Fibroblast of pulmonary artery (primary cell): ENCODE data around the gene KDM2B.

Experiments
- DNase-seq: peaks from one replicate; pipeline ENCODE4 v3.0.0-alpha.2; 2010; ENCODE audit warnings: low read depth
- H3K4me3 ChIP-seq: replicated peaks from 2 replicates; pipeline ENCODE4 v1.5.1; 2011; ENCODE audit warnings: low read depth, mild to moderate bottlenecking, control low read depth, low read length, moderate library complexity
- CTCF ChIP-seq: IDR thresholded peaks from 2 replicates; pipeline ENCODE4 v1.5.1; 2011; ENCODE audit warnings: mild to moderate bottlenecking, control low read depth, low read length, inconsistent platforms; ENCODE audit errors: missing control alignments

The KDM2B gene

GRCh38 chr12:121538699-121539061 is 42.1 kb downstream of the KDM2B start:
- no peak for DNase-seq
- no peak overlapping the region for H3K4me3 ChIP-seq
- TF ChIP-seq CTCF = no peak

- TF ChIP-seq CTCF = no peak
- DNase-seq = no peak
- H3K4me3 ChIP-seq = peak overlapping the region; percentile 49
Measured at GRCh38 chr12:121537814-121538698, 42.8 kb downstream of the KDM2B start.

DNA sequence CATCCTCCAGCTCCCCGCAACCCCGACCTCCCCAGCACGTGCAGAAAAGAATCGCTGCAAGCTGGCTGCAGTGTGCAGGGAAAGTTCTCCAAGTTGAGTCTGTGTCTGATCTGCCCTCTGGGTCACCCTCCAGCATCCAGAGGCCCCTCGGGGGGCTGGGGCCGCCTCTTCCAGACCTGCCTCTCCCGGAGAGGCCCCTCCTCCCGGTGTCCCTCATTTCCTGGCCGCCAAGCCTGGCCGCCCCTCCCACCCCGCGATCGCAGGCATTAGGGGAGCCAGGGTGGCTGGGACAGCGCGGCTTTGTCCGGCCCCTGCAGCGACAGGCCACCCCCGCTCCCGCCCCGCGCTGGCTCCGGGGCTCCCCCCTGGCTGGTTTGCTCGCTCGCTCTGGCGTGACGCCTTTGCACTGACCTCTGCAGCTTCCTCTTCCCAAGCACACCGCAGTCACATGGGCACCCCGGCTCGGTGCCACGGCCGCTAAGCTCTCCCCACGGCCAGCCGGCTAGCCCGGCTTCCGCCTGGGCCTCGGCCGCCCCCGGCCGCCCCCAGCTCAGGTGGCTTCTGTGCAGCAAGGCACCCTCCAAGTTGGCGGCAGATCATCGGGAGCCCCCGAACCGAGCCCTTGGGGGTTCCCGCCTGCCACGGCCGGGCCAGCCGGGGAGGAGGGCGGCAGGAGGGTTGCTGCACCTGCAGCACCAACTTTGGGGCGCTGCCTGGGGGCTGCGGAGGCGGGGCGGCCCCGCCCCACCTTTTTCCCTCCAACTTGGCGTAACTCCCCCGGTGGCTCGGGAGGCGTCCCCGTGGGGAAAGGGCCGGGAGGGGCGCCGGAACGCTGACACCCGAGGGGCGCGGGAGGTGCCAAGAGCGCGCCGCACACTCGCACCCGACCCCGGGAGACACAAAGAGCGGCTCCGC is 43.7 kb downstream of the KDM2B start:
- H3K4me3 ChIP-seq = peak overlapping the region; percentile 49
- DNase-seq = peak; percentile 76
- no peak for TF ChIP-seq CTCF

DNA sequence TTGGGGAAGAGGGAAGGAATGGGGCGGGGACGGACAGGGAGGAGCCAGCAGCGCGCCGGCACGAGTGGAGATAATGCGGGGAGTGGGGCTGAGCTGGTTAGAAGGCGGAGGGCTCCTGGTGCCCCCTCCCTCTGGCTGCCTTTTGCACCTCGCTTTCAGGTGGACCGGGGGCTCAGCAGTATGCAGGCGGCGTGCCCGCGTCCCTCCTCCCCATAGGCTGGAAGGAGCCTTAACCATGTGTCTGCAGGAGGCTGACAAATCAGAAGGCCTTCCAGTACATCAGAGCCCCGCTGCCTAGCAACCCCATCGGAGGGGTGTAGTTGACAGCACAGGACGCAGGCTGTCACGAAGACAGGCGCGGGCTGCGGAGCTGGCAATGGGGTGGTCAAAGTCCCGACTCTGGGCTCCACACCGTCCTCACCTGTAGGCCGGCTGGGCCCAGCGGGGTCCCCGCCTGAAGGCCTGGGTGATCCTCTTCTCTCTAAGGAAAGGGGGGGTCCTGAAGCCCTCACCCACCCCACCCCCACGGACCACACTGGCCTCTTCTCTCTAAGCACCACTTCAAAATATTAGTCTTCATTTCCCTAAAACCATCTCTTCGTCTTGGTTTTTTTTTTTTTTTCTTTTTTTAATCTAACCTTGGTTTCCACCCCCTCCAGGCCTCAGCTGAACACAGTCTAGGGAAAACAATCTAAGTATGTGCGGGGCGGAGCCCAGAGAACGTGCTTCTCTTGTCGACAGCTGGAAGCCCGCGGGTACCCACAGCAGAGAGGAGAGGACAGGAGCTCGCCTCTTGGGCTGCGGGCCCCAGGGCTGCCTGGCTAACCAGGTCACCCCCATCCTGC is 44.5 kb downstream of the KDM2B start:
- H3K4me3 ChIP-seq = peak overlapping the region; percentile 49
- peak; percentile 85 for DNase-seq
- TF ChIP-seq CTCF = no peak

GRCh38 chr12:121535150-121536053 is 45.4 kb downstream of the KDM2B start:
- DNase-seq = no peak
- no peak for TF ChIP-seq CTCF
- H3K4me3 ChIP-seq = peak overlapping the region; percentile 49
